Measurements from ENCODE around the gene ASAP2.

The ASAP2 gene

GRCh38 chr2:9291331-9291730, 84.7 kb downstream of the ASAP2 start:
- H3K4me1 ChIP-seq (ENCODE audit: control insufficient read depth, insufficient read depth, low read length, poor library complexity, severe bottlenecking) = no peaks in the 10 kb centered on the region
- no peak overlapping the region for H3K4me3 ChIP-seq (ENCODE audit: insufficient read depth, low read depth, low read length, poor library complexity, severe bottlenecking)
- H3K27ac ChIP-seq (ENCODE audit: insufficient read depth, low read length, poor library complexity, severe bottlenecking) = no peak overlapping the region
- H3K27me3 ChIP-seq (replicated peaks; ENCODE audit: control insufficient read depth, insufficient read depth, low read length, poor library complexity, severe bottlenecking) = peaks cover 4% of the 10 kb centered on the region
- no peaks in the 10 kb centered on the region for H3K9me3 ChIP-seq (ENCODE audit: control insufficient read depth, low read length)
- DNase-seq = no peak
- no peaks in the 10 kb centered on the region for H3K36me3 ChIP-seq (ENCODE audit: control insufficient read depth, insufficient read depth, low read length)

- Histone ChIP-seq H3K36me3 (ENCODE audit: control insufficient read depth, insufficient read depth, low read length) (no peaks in the 10 kb centered on the region), H3K27me3 (replicated peaks; ENCODE audit: control insufficient read depth, insufficient read depth, low read length, poor library complexity, severe bottlenecking) (peaks cover 4% of the 10 kb centered on the region), H3K4me3 (ENCODE audit: insufficient read depth, low read depth, low read length, poor library complexity, severe bottlenecking) (no peak overlapping the region), H3K27ac (ENCODE audit: insufficient read depth, low read length, poor library complexity, severe bottlenecking) (no peak overlapping the region), H3K4me1 (ENCODE audit: control insufficient read depth, insufficient read depth, low read length, poor library complexity, severe bottlenecking) (no peaks in the 10 kb centered on the region), H3K9me3 (ENCODE audit: control insufficient read depth, low read length) (no peaks in the 10 kb centered on the region)
- no peak for DNase-seq
These were observed 85.3 kb downstream of the ASAP2 start for GRCh38 chr2:9291866-9292265.

GRCh38 chr2:9292426-9292825, 85.8 kb downstream of the ASAP2 start:
- Histone ChIP-seq H3K36me3 (ENCODE audit: control insufficient read depth, insufficient read depth, low read length) (no peaks in the 10 kb centered on the region), H3K27ac (ENCODE audit: insufficient read depth, low read length, poor library complexity, severe bottlenecking) (no peak overlapping the region), H3K4me3 (ENCODE audit: insufficient read depth, low read depth, low read length, poor library complexity, severe bottlenecking) (no peak overlapping the region), H3K27me3 (replicated peaks; ENCODE audit: control insufficient read depth, insufficient read depth, low read length, poor library complexity, severe bottlenecking) (peaks cover 4% of the 10 kb centered on the region), H3K4me1 (ENCODE audit: control insufficient read depth, insufficient read depth, low read length, poor library complexity, severe bottlenecking) (no peaks in the 10 kb centered on the region), H3K9me3 (ENCODE audit: control insufficient read depth, low read length) (no peaks in the 10 kb centered on the region)
- DNase-seq = no peak

- DNase-seq = no peak
- H3K9me3 ChIP-seq (ENCODE audit: control insufficient read depth, low read length) = no peaks in the 10 kb centered on the region
These were observed 88.2 kb downstream of the ASAP2 start for GRCh38 chr2:9294764-9295163.

GRCh38 chr2:9296559-9296958, 89.9 kb downstream of the ASAP2 start:
- no peak for DNase-seq

More at GRCh38 chr2:9294764-9295163, 88.2 kb downstream of the ASAP2 start:
- Histone ChIP-seq H3K27ac (ENCODE audit: insufficient read depth, low read length, poor library complexity, severe bottlenecking) (no peak overlapping the region), H3K27me3 (replicated peaks; ENCODE audit: control insufficient read depth, insufficient read depth, low read length, poor library complexity, severe bottlenecking) (peaks cover 4% of the 10 kb centered on the region), H3K4me1 (ENCODE audit: control insufficient read depth, insufficient read depth, low read length, poor library complexity, severe bottlenecking) (no peaks in the 10 kb centered on the region), H3K4me3 (ENCODE audit: insufficient read depth, low read depth, low read length, poor library complexity, severe bottlenecking) (no peak overlapping the region), H3K36me3 (ENCODE audit: control insufficient read depth, insufficient read depth, low read length) (no peaks in the 10 kb centered on the region)

GRCh38 chr2:9297156-9297555, 90.5 kb downstream of the ASAP2 start:
- Histone ChIP-seq H3K9me3 (ENCODE audit: control insufficient read depth, low read length) (no peaks in the 10 kb centered on the region), H3K4me1 (ENCODE audit: control insufficient read depth, insufficient read depth, low read length, poor library complexity, severe bottlenecking) (no peaks in the 10 kb centered on the region), H3K36me3 (ENCODE audit: control insufficient read depth, insufficient read depth, low read length) (no peaks in the 10 kb centered on the region), H3K27me3 (replicated peaks; ENCODE audit: control insufficient read depth, insufficient read depth, low read length, poor library complexity, severe bottlenecking) (no peaks in the 10 kb centered on the region), H3K27ac (ENCODE audit: insufficient read depth, low read length, poor library complexity, severe bottlenecking) (no peak overlapping the region), H3K4me3 (ENCODE audit: insufficient read depth, low read depth, low read length, poor library complexity, severe bottlenecking) (no peak overlapping the region)
- DNase-seq = no peak

More at GRCh38 chr2:9296559-9296958, 89.9 kb downstream of the ASAP2 start:
- Histone ChIP-seq H3K9me3 (ENCODE audit: control insufficient read depth, low read length) (no peaks in the 10 kb centered on the region), H3K4me1 (ENCODE audit: control insufficient read depth, insufficient read depth, low read length, poor library complexity, severe bottlenecking) (no peaks in the 10 kb centered on the region), H3K36me3 (ENCODE audit: control insufficient read depth, insufficient read depth, low read length) (no peaks in the 10 kb centered on the region), H3K27me3 (replicated peaks; ENCODE audit: control insufficient read depth, insufficient read depth, low read length, poor library complexity, severe bottlenecking) (peaks cover 1% of the 10 kb centered on the region), H3K4me3 (ENCODE audit: insufficient read depth, low read depth, low read length, poor library complexity, severe bottlenecking) (no peak overlapping the region), H3K27ac (ENCODE audit: insufficient read depth, low read length, poor library complexity, severe bottlenecking) (no peak overlapping the region)

- H3K4me1 ChIP-seq (ENCODE audit: control insufficient read depth, insufficient read depth, low read length, poor library complexity, severe bottlenecking) = no peaks in the 10 kb centered on the region
- H3K27me3 ChIP-seq (replicated peaks; ENCODE audit: control insufficient read depth, insufficient read depth, low read length, poor library complexity, severe bottlenecking) = no peaks in the 10 kb centered on the region
- H3K4me3 ChIP-seq (ENCODE audit: insufficient read depth, low read depth, low read length, poor library complexity, severe bottlenecking) = no peak overlapping the region
- H3K27ac ChIP-seq (ENCODE audit: insufficient read depth, low read length, poor library complexity, severe bottlenecking) = no peak overlapping the region
- no peaks in the 10 kb centered on the region for H3K36me3 ChIP-seq (ENCODE audit: control insufficient read depth, insufficient read depth, low read length)
- no peaks in the 10 kb centered on the region for H3K9me3 ChIP-seq (ENCODE audit: control insufficient read depth, low read length)
- DNase-seq = no peak
These were observed 91.2 kb downstream of the ASAP2 start for GRCh38 chr2:9297807-9298206.

- H3K27ac ChIP-seq (ENCODE audit: insufficient read depth, low read length, poor library complexity, severe bottlenecking) = no peak overlapping the region
- no peaks in the 10 kb centered on the region for H3K27me3 ChIP-seq (replicated peaks; ENCODE audit: control insufficient read depth, insufficient read depth, low read length, poor library complexity, severe bottlenecking)
- H3K4me3 ChIP-seq (ENCODE audit: insufficient read depth, low read depth, low read length, poor library complexity, severe bottlenecking) = no peak overlapping the region
- no peaks in the 10 kb centered on the region for H3K4me1 ChIP-seq (ENCODE audit: control insufficient read depth, insufficient read depth, low read length, poor library complexity, severe bottlenecking)
- H3K9me3 ChIP-seq (ENCODE audit: control insufficient read depth, low read length) = no peaks in the 10 kb centered on the region
- no peaks in the 10 kb centered on the region for H3K36me3 ChIP-seq (ENCODE audit: control insufficient read depth, insufficient read depth, low read length)
- DNase-seq = no peak
These were observed 92.0 kb downstream of the ASAP2 start for GRCh38 chr2:9298583-9298982.

- no peaks in the 10 kb centered on the region for H3K27me3 ChIP-seq (replicated peaks; ENCODE audit: control insufficient read depth, insufficient read depth, low read length, poor library complexity, severe bottlenecking)
- no peaks in the 10 kb centered on the region for H3K9me3 ChIP-seq (ENCODE audit: control insufficient read depth, low read length)
- no peak for DNase-seq
- no peaks in the 10 kb centered on the region for H3K4me1 ChIP-seq (ENCODE audit: control insufficient read depth, insufficient read depth, low read length, poor library complexity, severe bottlenecking)
- no peak overlapping the region for H3K27ac ChIP-seq (ENCODE audit: insufficient read depth, low read length, poor library complexity, severe bottlenecking)
- H3K4me3 ChIP-seq (ENCODE audit: insufficient read depth, low read depth, low read length, poor library complexity, severe bottlenecking) = no peak overlapping the region
- no peaks in the 10 kb centered on the region for H3K36me3 ChIP-seq (ENCODE audit: control insufficient read depth, insufficient read depth, low read length)
These were observed 92.8 kb downstream of the ASAP2 start for GRCh38 chr2:9299161-9300100.

GRCh38 chr2:9300214-9300613, 93.6 kb downstream of the ASAP2 start:
- Histone ChIP-seq H3K9me3 (ENCODE audit: control insufficient read depth, low read length) (no peaks in the 10 kb centered on the region), H3K27me3 (replicated peaks; ENCODE audit: control insufficient read depth, insufficient read depth, low read length, poor library complexity, severe bottlenecking) (no peaks in the 10 kb centered on the region), H3K27ac (ENCODE audit: insufficient read depth, low read length, poor library complexity, severe bottlenecking) (no peak overlapping the region), H3K36me3 (ENCODE audit: control insufficient read depth, insufficient read depth, low read length) (no peaks in the 10 kb centered on the region), H3K4me1 (ENCODE audit: control insufficient read depth, insufficient read depth, low read length, poor library complexity, severe bottlenecking) (no peaks in the 10 kb centered on the region), H3K4me3 (ENCODE audit: insufficient read depth, low read depth, low read length, poor library complexity, severe bottlenecking) (no peak overlapping the region)
- DNase-seq = no peak

Data from effector memory CD4-positive, alpha-beta T cell (primary cell).